ENCODE results near the gene EP400. TPM values are rescaled to one million over a fixed set of nuclear protein-coding genes. Genes with fewer than 3 reads are reported as not detected.

EP400 gene
- total RNA-seq, 4 donors from 2014 or later, result 20.5 to 33.7 (median 23.4) TPM

DNA sequence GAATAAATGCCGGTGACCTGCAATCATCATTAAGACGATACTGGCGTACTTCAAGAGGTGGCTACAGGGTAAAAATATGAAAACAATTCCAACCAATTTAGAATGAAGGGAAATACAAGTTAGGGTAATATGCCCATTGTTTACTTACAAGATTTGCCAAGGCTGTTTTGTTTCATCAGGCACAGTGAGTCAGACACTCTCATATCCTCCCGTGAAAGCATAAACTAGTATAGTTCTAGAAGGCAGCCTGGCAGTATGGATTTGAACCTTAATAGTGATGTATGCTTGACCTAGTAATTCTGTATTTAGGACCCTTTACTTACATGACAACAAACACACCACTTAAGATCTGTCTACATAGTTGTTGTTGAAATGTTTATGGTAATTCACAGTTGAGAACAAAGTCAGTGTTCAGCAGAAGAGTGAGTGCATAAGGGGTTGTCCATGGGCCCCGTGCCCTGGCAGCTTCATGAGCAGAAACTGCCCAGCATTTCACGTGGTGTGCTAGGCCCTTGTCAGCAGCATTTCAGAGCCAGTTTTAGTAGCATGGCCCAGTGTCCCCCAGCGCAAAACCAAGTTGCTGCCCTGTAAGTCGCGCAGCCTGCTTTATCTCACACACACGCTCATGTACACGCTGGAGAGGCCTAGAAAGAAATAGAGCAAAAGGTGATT lies 80.8 kb downstream of the EP400 start:
- TF ChIP-seq, protein P1, sequence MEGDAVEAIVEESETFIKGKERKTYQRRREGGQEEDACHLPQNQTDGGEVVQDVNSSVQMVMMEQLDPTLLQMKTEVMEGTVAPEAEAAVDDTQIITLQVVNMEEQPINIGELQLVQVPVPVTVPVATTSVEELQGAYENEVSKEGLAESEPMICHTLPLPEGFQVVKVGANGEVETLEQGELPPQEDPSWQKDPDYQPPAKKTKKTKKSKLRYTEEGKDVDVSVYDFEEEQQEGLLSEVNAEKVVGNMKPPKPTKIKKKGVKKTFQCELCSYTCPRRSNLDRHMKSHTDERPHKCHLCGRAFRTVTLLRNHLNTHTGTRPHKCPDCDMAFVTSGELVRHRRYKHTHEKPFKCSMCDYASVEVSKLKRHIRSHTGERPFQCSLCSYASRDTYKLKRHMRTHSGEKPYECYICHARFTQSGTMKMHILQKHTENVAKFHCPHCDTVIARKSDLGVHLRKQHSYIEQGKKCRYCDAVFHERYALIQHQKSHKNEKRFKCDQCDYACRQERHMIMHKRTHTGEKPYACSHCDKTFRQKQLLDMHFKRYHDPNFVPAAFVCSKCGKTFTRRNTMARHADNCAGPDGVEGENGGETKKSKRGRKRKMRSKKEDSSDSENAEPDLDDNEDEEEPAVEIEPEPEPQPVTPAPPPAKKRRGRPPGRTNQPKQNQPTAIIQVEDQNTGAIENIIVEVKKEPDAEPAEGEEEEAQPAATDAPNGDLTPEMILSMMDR (IDR thresholded peaks at IDR 0.05; ENCODE audit: low read depth), result no peak

DNA sequence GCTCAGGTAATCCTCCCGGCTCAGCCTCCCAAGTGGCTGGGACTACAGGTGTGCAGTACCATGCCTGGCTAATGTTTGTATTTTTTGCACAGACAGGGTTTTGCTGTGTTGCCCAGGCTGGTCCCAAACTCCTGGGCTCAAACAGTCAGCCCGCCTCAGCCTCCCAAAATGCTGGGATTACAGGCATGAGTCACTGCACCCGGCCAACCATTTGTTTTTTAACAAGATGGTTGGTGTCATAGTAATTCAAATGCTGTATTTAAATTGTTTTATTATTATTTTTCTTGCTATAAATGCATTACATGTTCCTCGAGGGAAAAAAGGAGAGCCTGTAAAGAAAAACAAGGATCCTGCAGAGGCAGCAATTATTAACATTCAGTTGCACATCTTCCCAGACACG lies 83.9 kb downstream of the EP400 start:
- TF ChIP-seq, protein P1 (IDR thresholded peaks at IDR 0.05; ENCODE audit: low read depth), result no peak

DNA sequence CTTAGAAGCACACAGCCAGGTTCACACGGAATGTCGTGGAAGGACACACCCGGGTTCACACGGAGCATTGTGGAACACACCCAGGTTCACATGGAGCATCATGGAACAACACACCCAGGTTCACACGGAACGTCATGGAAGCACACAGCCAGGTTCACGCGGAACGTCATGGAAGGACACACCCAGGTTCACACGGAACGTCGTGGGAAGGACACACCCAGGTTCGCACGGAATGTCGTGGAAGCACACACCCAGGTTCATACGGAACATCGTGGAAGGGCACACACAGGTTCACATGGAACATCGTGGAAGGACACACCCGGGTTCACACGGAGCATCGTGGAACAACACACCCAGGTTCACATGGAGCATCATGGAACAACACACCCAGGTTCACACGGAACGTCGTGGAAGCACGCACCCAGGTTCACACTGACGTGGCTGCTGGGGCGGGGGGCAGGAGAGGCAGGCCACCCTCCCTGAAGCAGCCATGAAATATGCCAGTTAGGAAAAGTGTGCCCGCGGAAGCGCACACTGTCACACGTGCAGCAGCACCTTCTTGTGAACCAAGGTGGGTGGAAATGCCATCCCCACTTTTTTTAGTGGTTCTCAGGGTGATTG lies 86.4 kb downstream of the EP400 start:
- TF ChIP-seq, protein P1 (IDR thresholded peaks at IDR 0.05; ENCODE audit: low read depth), result no peak

DNA sequence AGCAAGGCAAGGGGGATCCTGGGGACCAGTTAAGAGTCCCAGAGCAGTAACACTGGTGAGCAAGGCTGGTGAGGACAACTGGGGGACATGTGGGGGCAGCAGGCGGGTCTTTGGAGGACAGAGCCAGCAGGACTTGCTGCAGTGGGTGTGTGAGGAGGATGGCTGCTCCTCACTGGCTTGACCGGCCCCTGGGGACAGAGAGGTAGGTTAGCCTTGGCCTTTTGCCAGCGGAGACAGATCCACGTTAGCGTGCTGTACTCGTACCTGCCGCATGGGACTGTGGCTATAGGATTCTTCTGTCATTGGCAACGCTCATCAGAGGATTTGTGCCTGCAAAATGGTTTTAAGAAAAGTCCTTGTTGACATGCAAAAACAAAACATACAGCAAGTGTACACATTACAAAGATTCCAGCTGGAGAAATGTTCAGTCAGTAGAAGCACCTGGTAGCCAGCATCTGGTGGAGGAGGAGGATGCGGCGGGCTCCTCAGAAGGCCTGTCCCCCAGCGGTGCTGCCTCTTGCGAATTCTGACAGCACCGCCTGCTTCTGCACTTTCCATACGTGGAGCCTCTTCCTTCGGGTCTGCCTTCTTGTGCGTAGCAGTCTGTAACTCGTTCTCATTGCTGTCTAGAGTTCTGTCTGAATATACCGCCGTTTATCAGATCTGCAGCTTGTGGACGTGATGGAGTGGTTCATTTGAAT lies 91.3 kb downstream of the EP400 start:
- TF ChIP-seq, protein P1 (IDR thresholded peaks at IDR 0.05; ENCODE audit: low read depth), result no peak

DNA sequence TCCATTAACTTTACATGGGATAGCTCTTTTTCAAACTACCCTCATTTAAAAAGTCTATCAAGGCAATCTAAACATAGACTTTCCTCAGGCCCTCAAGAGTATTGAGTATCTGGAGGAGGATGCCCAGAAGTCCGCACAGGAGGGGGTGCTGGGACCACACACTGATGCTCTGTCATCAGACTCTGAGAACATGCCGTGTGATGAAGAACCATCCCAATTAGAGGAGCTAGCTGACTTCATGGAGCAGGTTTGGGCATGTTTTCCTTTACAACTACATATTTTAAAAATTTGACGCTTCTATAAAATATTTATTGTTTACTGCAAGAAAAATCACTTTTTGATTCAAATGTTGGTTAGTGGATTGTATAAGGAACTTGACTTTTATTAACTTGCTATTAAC lies 93.5 kb downstream of the EP400 start:
- TF ChIP-seq, protein P1 (IDR thresholded peaks at IDR 0.05; ENCODE audit: low read depth), result no peak

DNA sequence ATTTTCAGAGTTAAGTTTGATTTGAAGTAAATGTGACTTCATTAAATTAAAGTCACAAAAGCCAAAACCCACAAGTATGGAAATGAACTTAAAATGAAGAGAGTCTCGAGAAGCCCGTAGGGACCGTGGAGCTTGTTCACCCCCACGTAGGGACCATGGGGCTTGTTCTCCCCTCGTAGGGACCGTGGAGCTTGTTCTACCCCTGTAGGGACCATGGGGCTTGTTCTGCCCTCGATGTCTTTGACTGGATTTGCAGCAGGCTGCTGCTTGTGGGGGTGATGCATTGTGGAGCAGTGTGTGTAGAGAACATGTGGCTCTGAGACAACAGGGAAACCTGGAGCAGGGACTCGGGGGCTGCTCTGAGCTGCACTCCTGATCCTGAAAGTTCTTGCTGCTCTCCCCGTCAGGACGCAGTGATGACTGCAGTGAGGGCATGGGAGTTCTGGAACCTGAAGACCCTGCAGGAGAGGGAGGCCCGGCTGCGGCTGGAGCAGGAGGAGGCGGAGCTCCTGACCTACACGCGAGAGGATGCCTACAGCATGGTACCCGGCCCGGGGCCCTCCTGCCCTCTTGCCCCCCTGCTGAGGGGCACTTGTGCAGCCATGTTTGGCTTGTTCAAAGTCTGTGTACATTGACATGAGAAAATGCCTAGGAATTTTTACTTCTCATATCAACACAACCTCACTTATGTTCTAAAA lies 94.2 kb downstream of the EP400 start:
- TF ChIP-seq, protein P1 (IDR thresholded peaks at IDR 0.05; ENCODE audit: low read depth), result no peak
